Measurements from ENCODE around the gene PTPRG.

The PTPRG gene

GRCh38 chr3:61618231-61618630, 56.9 kb downstream of the PTPRG start:
- DNase-seq (ENCODE audit: low spot score), result no peak

GRCh38 chr3:61618871-61619270, 57.5 kb downstream of the PTPRG start:
- DNase-seq (ENCODE audit: low spot score), result no peak

- no peak for DNase-seq (ENCODE audit: low spot score)
These were observed 58.7 kb downstream of the PTPRG start for GRCh38 chr3:61620073-61620472.

- DNase-seq (ENCODE audit: low spot score), result no peak
These were observed 62.9 kb downstream of the PTPRG start for GRCh38 chr3:61624300-61624699.

- DNase-seq (ENCODE audit: low spot score), result no peak
These were observed 64.1 kb downstream of the PTPRG start for GRCh38 chr3:61625429-61625828.

- DNase-seq (ENCODE audit: low spot score), result no peak
These were observed 65.1 kb downstream of the PTPRG start for GRCh38 chr3:61626484-61626883.

GRCh38 chr3:61627768-61628185, 66.4 kb downstream of the PTPRG start:
- DNase-seq (ENCODE audit: low spot score), result peak; percentile 82

GRCh38 chr3:61628636-61629035, 67.3 kb downstream of the PTPRG start:
- no peak for DNase-seq (ENCODE audit: low spot score)

GRCh38 chr3:61629442-61629841, 68.1 kb downstream of the PTPRG start:
- DNase-seq (ENCODE audit: low spot score), result no peak

- no peak for DNase-seq (ENCODE audit: low spot score)
These were observed 69.9 kb downstream of the PTPRG start for GRCh38 chr3:61631108-61631769.

GRCh38 chr3:61632568-61633175, 71.3 kb downstream of the PTPRG start:
- DNase-seq (ENCODE audit: low spot score), result no peak

GRCh38 chr3:61634678-61635077, 73.3 kb downstream of the PTPRG start:
- no peak for DNase-seq (ENCODE audit: low spot score)

- DNase-seq (ENCODE audit: low spot score), result no peak
These were observed 76.0 kb downstream of the PTPRG start for GRCh38 chr3:61637088-61638051.

GRCh38 chr3:61638741-61639140, 77.4 kb downstream of the PTPRG start:
- DNase-seq (ENCODE audit: low spot score), result no peak

GRCh38 chr3:61639991-61640390, 78.6 kb downstream of the PTPRG start:
- DNase-seq (ENCODE audit: low spot score), result no peak

- DNase-seq (ENCODE audit: low spot score), result no peak
These were observed 83.8 kb downstream of the PTPRG start for GRCh38 chr3:61645148-61645547.

- no peak for DNase-seq (ENCODE audit: low spot score)
These were observed 85.0 kb downstream of the PTPRG start for GRCh38 chr3:61646360-61646759.

GRCh38 chr3:61646851-61647525, 85.6 kb downstream of the PTPRG start:
- no peak for DNase-seq (ENCODE audit: low spot score)

- DNase-seq (ENCODE audit: low spot score), result no peak
These were observed 87.1 kb downstream of the PTPRG start for GRCh38 chr3:61648481-61648880.

GRCh38 chr3:61649381-61650170, 88.2 kb downstream of the PTPRG start:
- DNase-seq (ENCODE audit: low spot score), result no peak

GRCh38 chr3:61650276-61650675, 88.9 kb downstream of the PTPRG start:
- peak; percentile 78 for DNase-seq (ENCODE audit: low spot score)
